NCI-H526 treated with DMSO at 0.1 percent for 48 hours (cell line): ENCODE data around the gene TMCC3.
"Not testable (repeated sequence)": the region's sequence is repeated elsewhere in the genome, so short reads cannot be mapped to it uniquely, and the experiment has no call there.

ENCODE experiments used
- DNase-seq: peaks from one replicate; lab custom pipeline; 2025; lab: John Stamatoyannopoulos, UW

TMCC3 gene

GRCh38 chr12:94601307-94601706 lies 49.0 kb downstream of the TMCC3 start:
- DNase-seq, result not testable (repeated sequence)

DNA sequence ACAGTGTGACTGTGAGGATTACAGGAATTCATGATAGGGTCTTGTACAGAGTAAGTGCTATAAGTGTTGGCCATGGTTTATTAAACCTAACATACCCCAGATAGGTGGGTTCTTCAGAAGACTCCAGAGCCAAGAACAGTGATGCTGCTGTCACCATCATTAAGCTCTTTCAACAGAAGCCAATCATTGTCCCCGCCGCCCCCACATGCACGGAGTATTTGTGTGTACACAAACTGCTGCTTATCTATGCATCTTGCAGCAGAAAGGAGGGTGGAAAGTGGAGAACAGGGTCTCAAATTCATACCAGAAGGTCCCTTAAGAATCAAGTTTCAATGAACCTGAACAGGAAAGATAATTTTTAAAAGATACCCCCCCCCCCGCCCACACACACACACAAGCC lies 51.2 kb downstream of the TMCC3 start:
- no peak for DNase-seq

DNA sequence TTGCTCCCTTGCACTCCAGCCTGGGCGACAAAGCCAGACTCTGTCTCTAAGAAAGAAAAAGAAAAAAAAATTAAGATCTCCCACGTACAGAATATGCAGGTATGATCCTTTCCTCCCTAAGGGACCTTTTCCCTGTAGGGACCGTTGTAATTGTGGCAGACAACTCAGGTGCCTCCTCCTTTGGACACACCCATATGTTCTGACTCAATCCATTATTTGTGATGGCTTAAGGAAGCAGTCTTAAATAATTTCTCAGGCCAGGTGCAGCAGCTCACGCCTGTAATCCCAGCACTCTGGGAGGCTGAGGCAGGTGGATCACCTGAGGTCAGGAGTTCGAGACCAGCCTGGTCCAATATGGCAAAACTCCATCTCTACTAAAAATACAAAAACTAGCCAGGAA lies 53.1 kb downstream of the TMCC3 start:
- no peak for DNase-seq

- DNase-seq, result no peak
Measured at GRCh38 chr12:94596596-94596995, 53.8 kb downstream of the TMCC3 start.

DNA sequence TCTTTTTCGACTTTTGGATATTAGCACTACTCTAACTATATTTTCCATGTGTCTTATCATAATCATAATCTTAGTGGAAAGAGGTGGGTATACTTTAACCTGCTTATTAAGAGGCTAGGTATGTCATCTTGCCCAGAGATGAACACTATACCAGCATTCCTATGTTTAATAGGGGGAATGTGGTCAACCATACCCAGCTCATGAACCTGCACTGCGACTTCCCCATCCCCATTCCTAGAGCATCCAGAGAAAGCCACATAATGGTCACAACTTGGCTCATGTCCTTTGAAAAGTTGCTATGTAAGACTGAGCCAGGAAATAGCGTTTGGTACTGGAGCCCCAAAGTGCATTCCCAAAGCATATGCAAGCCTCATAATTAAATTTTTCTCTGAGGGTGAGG lies 55.2 kb downstream of the TMCC3 start:
- no peak for DNase-seq

DNA sequence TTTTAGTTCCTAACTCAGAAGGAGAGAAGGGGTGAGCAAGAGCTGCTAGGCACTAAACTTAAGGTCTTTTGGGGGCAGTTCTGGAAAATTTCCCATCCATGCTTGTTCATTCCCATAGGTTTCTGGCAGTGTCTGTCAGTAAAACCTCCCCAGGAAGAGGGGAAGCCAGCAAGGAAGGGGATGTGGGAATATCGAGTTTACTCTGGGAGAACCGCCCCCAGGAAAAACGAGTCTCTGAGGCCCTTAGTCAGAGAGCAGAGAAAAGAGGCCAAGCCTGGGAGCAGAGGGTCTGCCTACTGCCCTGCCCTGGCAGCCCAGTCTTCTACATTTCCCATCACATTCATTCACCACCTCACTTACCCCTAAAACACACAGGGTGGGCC lies 55.9 kb downstream of the TMCC3 start:
- DNase-seq, result no peak

- no peak for DNase-seq
Measured at GRCh38 chr12:94593822-94594442, 56.4 kb downstream of the TMCC3 start.

GRCh38 chr12:94592723-94593122 lies 57.6 kb downstream of the TMCC3 start:
- DNase-seq, result not testable (repeated sequence)

- no peak for DNase-seq
Measured at GRCh38 chr12:94592080-94592479, 58.3 kb downstream of the TMCC3 start.

GRCh38 chr12:94590428-94590827 lies 59.9 kb downstream of the TMCC3 start:
- DNase-seq, result no peak

DNA sequence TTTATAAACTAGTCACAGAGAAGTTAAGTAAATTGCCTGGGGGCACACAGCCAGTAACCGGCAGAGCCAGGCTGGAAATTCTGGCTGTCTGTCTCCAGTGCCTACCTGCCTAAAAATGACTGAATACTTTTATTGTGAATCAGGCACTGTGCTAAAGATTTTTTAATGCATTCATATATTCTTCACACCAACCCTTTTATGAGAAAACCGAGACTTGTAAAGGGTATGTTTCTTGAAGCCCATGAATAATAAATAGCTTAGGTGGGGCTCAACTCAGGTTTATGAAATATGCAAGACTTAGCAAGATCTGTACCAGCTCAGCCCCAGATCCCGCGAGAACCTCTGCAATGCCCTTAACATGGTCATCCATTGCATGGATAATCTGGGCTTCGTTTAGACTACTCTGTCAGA lies 60.8 kb downstream of the TMCC3 start:
- no peak for DNase-seq

GRCh38 chr12:94588346-94588745 lies 62.0 kb downstream of the TMCC3 start:
- no peak for DNase-seq

GRCh38 chr12:94587266-94588241 lies 62.8 kb downstream of the TMCC3 start:
- no peak for DNase-seq

GRCh38 chr12:94586589-94587259 lies 63.6 kb downstream of the TMCC3 start:
- no peak for DNase-seq

DNA sequence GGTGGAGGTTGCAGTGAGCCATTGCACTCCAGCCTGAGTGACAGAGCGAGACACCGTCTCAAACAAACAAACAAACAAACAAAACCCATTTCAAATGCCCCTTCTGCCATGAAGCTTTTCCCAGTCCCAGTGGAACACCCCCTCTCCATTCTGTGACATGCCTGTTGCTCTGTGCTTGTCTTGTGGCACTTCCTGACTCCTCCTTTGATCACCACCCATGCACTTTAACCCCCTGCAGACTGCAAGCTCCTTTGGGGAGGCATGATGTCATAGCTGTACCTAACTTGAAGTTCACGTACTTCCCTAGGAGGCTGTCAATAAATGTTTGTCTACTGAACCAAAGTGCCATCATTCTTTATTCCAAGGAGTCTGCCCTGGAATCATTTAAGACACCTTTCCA lies 64.7 kb downstream of the TMCC3 start:
- DNase-seq, result no peak

DNA sequence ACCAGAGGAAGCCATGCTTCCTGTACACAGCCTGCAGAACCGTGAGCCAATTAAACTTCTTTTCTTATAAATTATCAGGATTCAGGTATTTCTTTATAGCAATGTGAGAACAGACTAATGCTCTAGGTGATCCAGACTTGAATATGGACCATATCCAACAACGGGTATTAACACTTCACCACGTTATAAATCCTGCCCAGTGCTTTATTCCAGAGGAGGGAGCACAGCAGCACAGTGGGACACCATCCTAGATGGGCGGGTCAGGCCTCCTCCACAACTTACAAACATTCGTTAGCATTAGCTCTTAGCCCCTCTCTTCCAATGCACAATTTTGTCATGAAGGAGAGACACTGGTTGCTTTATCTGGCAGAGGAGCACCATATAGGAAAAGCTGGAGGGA lies 66.0 kb downstream of the TMCC3 start:
- DNase-seq, result no peak

GRCh38 chr12:94582591-94582990 lies 67.8 kb downstream of the TMCC3 start:
- DNase-seq, result no peak

- DNase-seq, result no peak
Measured at GRCh38 chr12:94575645-94576403, 74.5 kb downstream of the TMCC3 start.

GRCh38 chr12:94575024-94575423 lies 75.3 kb downstream of the TMCC3 start:
- DNase-seq, result no peak

DNA sequence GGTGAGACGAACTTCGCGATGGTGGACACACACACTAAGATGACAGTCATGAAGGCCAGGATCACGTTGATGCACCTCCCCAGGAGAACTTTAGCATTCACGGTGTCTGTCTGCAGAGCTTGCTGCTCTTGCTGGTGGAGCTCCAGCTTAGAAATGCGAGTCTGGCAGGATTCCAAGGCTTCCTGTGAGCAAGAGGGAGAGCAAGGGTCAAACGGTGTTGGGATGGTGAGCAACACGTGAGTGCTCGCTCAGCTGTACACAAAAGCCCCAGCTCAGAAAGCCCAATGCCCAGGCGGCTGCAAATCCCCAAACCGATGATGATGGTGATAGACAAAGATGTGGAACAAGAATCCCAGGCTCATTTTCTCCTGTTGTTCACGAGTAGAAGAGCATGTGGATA lies 78.8 kb downstream of the TMCC3 start:
- DNase-seq, result no peak

DNA sequence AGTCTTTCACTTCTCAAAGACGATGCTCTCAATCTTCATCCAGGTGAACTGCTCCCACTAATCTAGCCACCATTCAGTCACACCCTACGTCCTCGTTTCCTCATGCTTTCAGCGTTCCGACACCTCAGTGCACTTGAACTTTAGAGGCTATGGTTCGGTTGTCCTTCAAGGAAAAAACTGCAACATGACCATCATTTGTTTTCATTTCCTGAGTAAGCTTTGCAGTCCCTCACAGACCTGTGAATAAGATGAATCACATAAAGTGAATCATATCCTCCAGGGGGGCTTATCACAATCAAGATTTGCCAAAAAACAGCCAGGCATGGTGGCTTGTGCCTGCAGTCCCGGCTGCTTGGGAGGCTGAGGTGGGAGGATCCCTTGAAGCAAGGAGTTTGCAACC lies 80.2 kb downstream of the TMCC3 start:
- DNase-seq, result no peak

- DNase-seq, result no peak
Measured at GRCh38 chr12:94567761-94568160, 82.6 kb downstream of the TMCC3 start.
